ENCODE measurements around the gene MARF1. TPM values are rescaled to one million over a fixed set of nuclear protein-coding genes. Genes with fewer than 3 reads are reported as not detected.

The MARF1 gene
- total and polyA plus RNA-seq, 11 donors: 11.4 to 61.3 (median 42.0) TPM

DNA sequence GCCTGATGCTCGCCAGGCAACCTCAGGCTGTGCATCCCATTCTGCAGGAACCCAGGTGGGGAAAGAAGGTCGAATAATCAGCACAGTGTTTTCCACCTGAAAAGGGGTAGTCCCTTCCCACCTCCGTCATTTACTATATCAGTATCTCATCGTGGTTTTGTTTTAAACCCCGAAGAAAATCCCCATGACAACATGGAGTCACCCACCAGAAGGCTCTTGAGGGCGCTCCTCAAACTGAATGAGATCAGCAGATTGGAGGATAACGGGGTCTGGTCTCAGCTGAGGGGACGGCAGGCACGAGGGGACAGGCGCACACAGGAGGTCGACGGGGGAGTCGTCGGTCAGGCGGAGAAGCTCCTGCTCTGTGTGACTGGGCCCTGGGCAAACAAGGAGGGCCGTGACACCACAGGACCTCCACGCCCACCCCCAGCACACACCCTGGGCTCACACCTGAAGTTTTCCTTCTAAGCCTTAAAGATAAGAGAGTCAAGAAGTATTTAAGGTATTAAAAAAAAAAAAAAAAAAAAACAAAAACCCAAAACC lies 44.2 kb downstream of the MARF1 start:
- H3K4me3 ChIP-seq: no peak overlapping the region
- 90 to 95% (median 93%) methylated on average over 16 to 17 of the region's 17 CpGs for WGBS, 4 donors
- no peak for TF ChIP-seq POLR2A (IDR thresholded peaks at IDR 0.05)
- TF ChIP-seq, protein P1, sequence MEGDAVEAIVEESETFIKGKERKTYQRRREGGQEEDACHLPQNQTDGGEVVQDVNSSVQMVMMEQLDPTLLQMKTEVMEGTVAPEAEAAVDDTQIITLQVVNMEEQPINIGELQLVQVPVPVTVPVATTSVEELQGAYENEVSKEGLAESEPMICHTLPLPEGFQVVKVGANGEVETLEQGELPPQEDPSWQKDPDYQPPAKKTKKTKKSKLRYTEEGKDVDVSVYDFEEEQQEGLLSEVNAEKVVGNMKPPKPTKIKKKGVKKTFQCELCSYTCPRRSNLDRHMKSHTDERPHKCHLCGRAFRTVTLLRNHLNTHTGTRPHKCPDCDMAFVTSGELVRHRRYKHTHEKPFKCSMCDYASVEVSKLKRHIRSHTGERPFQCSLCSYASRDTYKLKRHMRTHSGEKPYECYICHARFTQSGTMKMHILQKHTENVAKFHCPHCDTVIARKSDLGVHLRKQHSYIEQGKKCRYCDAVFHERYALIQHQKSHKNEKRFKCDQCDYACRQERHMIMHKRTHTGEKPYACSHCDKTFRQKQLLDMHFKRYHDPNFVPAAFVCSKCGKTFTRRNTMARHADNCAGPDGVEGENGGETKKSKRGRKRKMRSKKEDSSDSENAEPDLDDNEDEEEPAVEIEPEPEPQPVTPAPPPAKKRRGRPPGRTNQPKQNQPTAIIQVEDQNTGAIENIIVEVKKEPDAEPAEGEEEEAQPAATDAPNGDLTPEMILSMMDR (IDR thresholded peaks at IDR 0.05): no peak
- no peaks in the 10 kb centered on the region for H3K9me3 ChIP-seq
- no peaks in the 10 kb centered on the region for H3K27me3 ChIP-seq
- intact Hi-C loops (cut with DNase I): no loop called here
- DNase-seq: no peak
- H3K36me3 ChIP-seq: peaks cover 3 to 99% (median 93%) of the 10 kb centered on the region in 9 donors
- peaks cover 0 to 13% (median 0%) of the 10 kb centered on the region in 12 donors for H3K4me1 ChIP-seq
- no peak overlapping the region for H3K27ac ChIP-seq
- ATAC-seq: no peak

DNA sequence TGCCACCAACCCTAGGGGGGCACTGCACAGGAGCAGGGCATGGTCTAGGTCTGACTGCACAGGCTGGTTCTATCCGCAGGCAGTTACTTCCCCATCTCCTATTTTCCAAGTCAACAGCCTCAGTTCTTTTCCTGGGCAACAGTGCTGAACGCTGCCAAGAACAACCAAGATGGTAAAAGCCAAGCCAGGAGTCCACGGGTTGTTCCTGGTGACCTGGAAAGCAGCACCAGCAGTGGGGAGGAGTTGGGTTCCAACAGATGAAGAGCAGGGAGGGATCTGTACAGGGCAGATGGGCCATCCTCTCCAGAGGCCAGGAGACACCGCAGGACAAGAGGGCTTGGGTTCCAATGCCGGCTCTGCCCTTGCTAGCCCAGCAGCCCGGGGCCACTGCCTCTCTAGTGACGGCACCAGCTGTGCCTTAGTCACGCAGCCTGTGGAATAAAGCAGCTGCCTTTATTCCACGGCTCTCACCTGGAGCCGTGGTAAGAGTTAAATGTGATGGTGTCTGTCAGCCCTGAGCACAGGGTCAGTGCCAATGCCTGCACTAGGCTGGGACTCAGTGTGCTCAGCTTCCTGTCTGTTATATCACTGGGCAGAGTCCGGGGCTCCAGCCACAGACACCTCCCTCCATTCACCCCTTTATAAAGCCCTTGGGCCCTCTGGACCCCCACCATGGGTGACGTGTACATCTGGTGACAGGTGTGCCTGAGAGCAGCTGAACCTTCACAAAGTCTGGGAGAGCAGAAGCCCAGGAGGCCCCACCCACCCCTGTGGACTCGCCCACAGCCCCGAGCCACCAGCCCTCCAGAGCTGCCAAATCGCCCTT lies 44.9 kb downstream of the MARF1 start:
- H3K27me3 ChIP-seq: no peaks in the 10 kb centered on the region
- intact Hi-C loops (cut with DNase I): no loop called here
- ATAC-seq: peak in 1 of 4 donors; percentile 23
- peaks cover 3 to 99% (median 86%) of the 10 kb centered on the region in 9 donors for H3K36me3 ChIP-seq
- WGBS, 4 donors: 89 to 94% (median 94%) methylated on average over 9 to 15 of the region's 15 CpGs
- H3K4me3 ChIP-seq: no peak overlapping the region
- H3K9me3 ChIP-seq: no peaks in the 10 kb centered on the region
- H3K27ac ChIP-seq: no peak overlapping the region
- TF ChIP-seq, protein P1 (IDR thresholded peaks at IDR 0.05): no peak
- no peak for TF ChIP-seq POLR2A (IDR thresholded peaks at IDR 0.05)
- no peak for DNase-seq
- H3K4me1 ChIP-seq: peaks cover 0 to 17% (median 0%) of the 10 kb centered on the region in 12 donors

- 67 to 86% (median 79%) methylated on average over 6 of the region's 6 CpGs for WGBS, 4 donors
- TF ChIP-seq, protein P1 (IDR thresholded peaks at IDR 0.05): no peak
- TF ChIP-seq POLR2A (IDR thresholded peaks at IDR 0.05): no peak
- DNase-seq (no peak), ATAC-seq (no peak)
- no peak overlapping the region for H3K4me3 ChIP-seq
- no peaks in the 10 kb centered on the region for H3K27me3 ChIP-seq
- H3K9me3 ChIP-seq: no peaks in the 10 kb centered on the region
- no peak overlapping the region for H3K27ac ChIP-seq
- H3K4me1 ChIP-seq: peaks cover 0 to 23% (median 0%) of the 10 kb centered on the region in 12 donors
- peaks cover 3 to 92% (median 80%) of the 10 kb centered on the region in 9 donors for H3K36me3 ChIP-seq
- intact Hi-C loops (cut with DNase I): no loop called here
These were observed 45.8 kb downstream of the MARF1 start for GRCh38 chr16:15597135-15597534.

DNA sequence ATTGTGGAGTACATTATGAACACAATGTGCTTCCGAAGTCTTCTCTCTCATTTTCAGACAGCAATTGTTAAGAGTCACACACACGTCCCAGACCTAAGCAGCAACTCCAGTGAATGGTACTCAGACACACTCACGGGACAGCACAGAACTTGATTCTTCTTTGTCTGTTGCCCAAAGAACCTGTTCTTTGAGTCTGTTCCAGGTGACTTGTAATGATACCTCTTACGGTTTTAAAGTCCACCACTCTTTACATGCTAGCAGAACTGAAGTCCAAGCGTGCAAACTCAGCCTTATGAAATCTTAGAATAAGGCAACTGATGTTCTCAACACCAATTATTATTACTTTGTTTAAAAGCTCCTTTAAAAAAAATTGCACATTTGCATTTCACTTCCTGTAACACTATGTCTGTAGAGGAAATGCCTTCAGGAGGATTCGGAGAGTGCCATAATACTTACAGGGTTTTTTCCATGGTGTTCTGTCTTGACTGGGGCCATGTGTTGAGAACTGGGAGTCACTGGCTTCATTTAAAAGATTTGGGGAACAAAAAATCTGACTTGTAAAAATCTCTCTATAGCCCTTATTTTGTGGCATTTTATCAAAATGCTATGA lies 48.1 kb downstream of the MARF1 start:
- H3K27me3 ChIP-seq: no peaks in the 10 kb centered on the region
- TF ChIP-seq, protein P1 (IDR thresholded peaks at IDR 0.05): no peak
- TF ChIP-seq POLR2A (IDR thresholded peaks at IDR 0.05): no peak
- intact Hi-C loops (cut with DNase I): no loop called here
- DNase-seq (no peak), ATAC-seq (no peak)
- WGBS, 4 donors: 85 to 87% (median 86%) methylated on average over 6 of the region's 6 CpGs
- no peaks in the 10 kb centered on the region for H3K9me3 ChIP-seq
- no peak overlapping the region for H3K4me3 ChIP-seq
- peaks cover 3 to 69% (median 57%) of the 10 kb centered on the region in 9 donors for H3K36me3 ChIP-seq
- H3K27ac ChIP-seq: peak overlapping the region in 1 of 12 donors; percentile 67
- H3K4me1 ChIP-seq: peaks cover 0 to 40% (median 6%) of the 10 kb centered on the region in 12 donors
